IMR-90 (cell line): ENCODE results near the gene LYRM2. TPM values are rescaled to one million over a fixed set of nuclear protein-coding genes. Genes with fewer than 3 reads are reported as not detected.

Experiments used
- ATAC-seq: fragments of 200-7000 bp; cut with Tn5 transposase; 2 replicates; pipeline ENCODE4 v1.9.1; 2020; ENCODE audit warnings: low read depth, mild to moderate bottlenecking, moderate library complexity
- BruUV-seq: library from RNA; stranded (reverse); fragments of 400-500 nt; replicated peaks from 2 replicates; lab custom pipeline; 2021; lab: Mats Ljungman, UMichigan
- CTCF ChIA-PET: fragments of 300-600 bp; formaldehyde crosslinking; extraction: SDS; loops from one replicate; lab custom pipeline; 2021; ENCODE audit warnings: antibody characterized with exemption; lab: Yijun Ruan, JAX
- POLR2A ChIA-PET: fragments of 300-600 bp; sonication (Branson Sonifier 250); formaldehyde crosslinking; loops from one replicate; lab custom pipeline; 2022; ENCODE audit warnings: antibody characterized with exemption; ENCODE audit not compliant: unreplicated experiment; lab: Charles Lee
- DNase-seq: peaks from one replicate; pipeline ENCODE4 v3.0.0; 2013
- H2AFZ ChIP-seq: replicated peaks from 2 replicates; pipeline ENCODE3; 2013; ENCODE audit warnings: low read length, mild to moderate bottlenecking; ENCODE audit not compliant: poor library complexity
- H2AK5ac ChIP-seq: 2 replicates; pipeline ENCODE4 v1.6.1; 2013; ENCODE audit warnings: low read depth, low read length, inconsistent platforms
- H2AK9ac ChIP-seq: replicated peaks from 2 replicates; pipeline ENCODE3; 2013; ENCODE audit warnings: mild to moderate bottlenecking, low read depth, low read length, moderate library complexity; ENCODE audit not compliant: poor library complexity
- H2BK120ac ChIP-seq: 2 replicates; pipeline ENCODE4 v1.6.1; 2013; ENCODE audit warnings: low read depth, low read length, inconsistent platforms
- H2BK15ac ChIP-seq: 3 replicates; pipeline ENCODE4 v1.6.1; 2013; ENCODE audit warnings: low read depth, low read length, inconsistent platforms
- H2BK20ac ChIP-seq: 2 replicates; pipeline ENCODE4 v1.6.1; 2013; ENCODE audit warnings: low read depth, mild to moderate bottlenecking, inconsistent platforms, low read length, moderate library complexity
- H2BK5ac ChIP-seq: 2 replicates; pipeline ENCODE4 v1.6.1; 2013; ENCODE audit warnings: mild to moderate bottlenecking, low read depth, low read length, inconsistent platforms; ENCODE audit not compliant: poor library complexity, severe bottlenecking
- H3K14ac ChIP-seq: replicated peaks from 2 replicates; pipeline ENCODE4 v1.6.1; 2013; ENCODE audit warnings: low read depth, low read length, inconsistent platforms
- H3K18ac ChIP-seq: 2 replicates; pipeline ENCODE4 v1.6.1; 2013; ENCODE audit warnings: low read depth, low read length, control low read depth
- H3K23ac ChIP-seq: 2 replicates; pipeline ENCODE4 v1.6.1; 2013; ENCODE audit warnings: low read depth, low read length, inconsistent platforms
- H3K27ac ChIP-seq: 2 replicates; pipeline ENCODE4 v1.5.1; 2013; ENCODE audit warnings: mild to moderate bottlenecking, control low read depth, low read length; ENCODE audit not compliant: insufficient read depth
- H3K27me3 ChIP-seq: 2 replicates; pipeline ENCODE4 v1.6.1; 2013; ENCODE audit warnings: low read length; ENCODE audit not compliant: control insufficient read depth, insufficient read depth
- H3K36me3 ChIP-seq: 2 replicates; pipeline ENCODE4 v1.6.1; 2013; ENCODE audit warnings: low read length, mixed read lengths; ENCODE audit not compliant: control insufficient read depth, insufficient read depth
- H3K4ac ChIP-seq: 2 replicates; pipeline ENCODE4 v1.6.1; 2013; ENCODE audit warnings: low read depth, low read length, inconsistent platforms
- H3K4me1 ChIP-seq: 2 replicates; pipeline ENCODE4 v1.6.1; 2013; ENCODE audit warnings: low read length, mixed read lengths; ENCODE audit not compliant: control insufficient read depth, insufficient read depth
- H3K4me2 ChIP-seq: 2 replicates; pipeline ENCODE4 v1.6.1; 2013; ENCODE audit warnings: low read depth, mild to moderate bottlenecking, control low read depth, low read length, moderate library complexity
- H3K4me3 ChIP-seq: 2 replicates; pipeline ENCODE4 v1.5.1; 2013; ENCODE audit warnings: low read depth, mild to moderate bottlenecking, control low read depth, low read length, moderate library complexity; ENCODE audit not compliant: insufficient read depth
- H3K56ac ChIP-seq: 2 replicates; pipeline ENCODE4 v1.6.1; 2013; ENCODE audit warnings: low read length, inconsistent platforms; ENCODE audit not compliant: insufficient read depth; ENCODE audit errors: extremely low read depth
- H3K79me1 ChIP-seq, 2 experiments: 2 replicates each; pipeline ENCODE4 v1.6.1; 2013; ENCODE audit warnings: low read length in 2 of 2, inconsistent platforms in 1 of 2, low read depth in 1 of 2
- H3K9ac ChIP-seq: 2 replicates; pipeline ENCODE4 v1.6.1; 2013; ENCODE audit warnings: low read depth, low read length, control low read depth
- H3K9me1 ChIP-seq: 2 replicates; pipeline ENCODE4 v1.6.1; 2013; ENCODE audit warnings: low read length, inconsistent platforms; ENCODE audit not compliant: insufficient read depth
- H3K9me3 ChIP-seq: 2 replicates; pipeline ENCODE4 v1.6.1; 2013; ENCODE audit warnings: low read length; ENCODE audit not compliant: control insufficient read depth, insufficient read depth
- H4K20me1 ChIP-seq: 2 replicates; pipeline ENCODE4 v1.6.1; 2013; ENCODE audit warnings: low read length, inconsistent platforms; ENCODE audit not compliant: insufficient read depth
- H4K5ac ChIP-seq: 2 replicates; pipeline ENCODE4 v1.6.1; 2013; ENCODE audit warnings: mild to moderate bottlenecking, low read depth, low read length, control low read depth
- H4K8ac ChIP-seq, 2 experiments: 2 replicates each; pipeline ENCODE4 v1.6.1; 2013; ENCODE audit warnings: low read depth in 2 of 2, low read length in 2 of 2, control low read depth in 1 of 2, inconsistent platforms in 1 of 2
- H4K91ac ChIP-seq: 2 replicates; pipeline ENCODE4 v1.6.1; 2013; ENCODE audit warnings: low read depth, low read length, inconsistent platforms; ENCODE audit not compliant: insufficient read depth
- CHD1 ChIP-seq: IDR thresholded peaks from 2 replicates; pipeline ENCODE4 v1.6.1; 2012; ENCODE audit warnings: low read depth, low read length, improper control_type of control experiment
- WGBS, 2 experiments: methylation state at CpG; one replicate each; pipeline versions ENCODE4 v1.1.5 to v1.1.7; 2013; ENCODE audit warnings: missing lambda C conversion rate in 2 of 2; ENCODE audit not compliant: insufficient read length in 1 of 2; ENCODE audit errors: extremely low coverage in 2 of 2; 5-methylcytosine and 5-hydroxymethylcytosine counted together
- dilution Hi-C: fragments of 300-500 bp; cut with HindIII; formaldehyde crosslinking; loops from one replicate; pipeline ENCODE4 v1.14.3; 2018; ENCODE audit warnings: low sequenced_read_pairs; ENCODE audit not compliant: unreplicated experiment
- in situ Hi-C: fragments of 300-500 bp; cut with MboI; formaldehyde crosslinking; loops from 3 replicates; pipeline ENCODE4 v1.14.3; 2019; ENCODE audit warnings: low sequenced_read_pairs, inconsistent platforms, mixed read lengths
- intact Hi-C: fragments of 100-400 bp; cut with micrococcal nuclease; formaldehyde crosslinking; loops from 2 replicates; pipeline ENCODE4 v1.10.0; 2022
- polyA plus RNA-seq, 3 experiments: library from polyadenylated mRNA; depleted of rRNA; stranded (reverse); fragments of >200 nt; gene quantifications; 2 replicates each; pipeline ENCODE4 v1.2.3, GENCODE V29; 2012; ENCODE audit warnings: low replicate concordance in 1 of 3
- total RNA-seq: library from RNA; depleted of rRNA; stranded (reverse); fragments of >200 nt; gene quantifications from 2 replicates; pipeline ENCODE4 v1.2.3, GENCODE V29; 2012

Gene LYRM2
- total and polyA plus RNA-seq, 2 of the 4 experiments (the other 2 are of a cell fraction), result 14.0 to 24.0 TPM

- Histone ChIP-seq H2BK15ac (no peak overlapping the region), H3K56ac (no peak overlapping the region), H3K9me3 (no peaks in the 10 kb centered on the region), H2AFZ (no peak overlapping the region), H3K18ac (no peak overlapping the region), H3K27me3 (no peaks in the 10 kb centered on the region; the same call in 1 of the 2 replicates), H2AK9ac (no peak overlapping the region), H4K5ac (no peak overlapping the region), H3K9me1 (no peaks in the 10 kb centered on the region), H3K4ac (no peak overlapping the region), H2BK5ac (no peak overlapping the region), H3K36me3 (no peaks in the 10 kb centered on the region), H3K4me3 (no peak overlapping the region), H3K23ac (no peak overlapping the region), H3K4me2 (no peak overlapping the region), H4K8ac (no peak overlapping the region), H2AK5ac (no peak overlapping the region), H3K79me1 (no peaks in the 10 kb centered on the region), H4K91ac (no peak overlapping the region), H3K9ac (no peak overlapping the region), H2BK20ac (no peak overlapping the region), H3K4me1 (no peaks in the 10 kb centered on the region), H3K14ac (no peak overlapping the region), H4K20me1 (no peaks in the 10 kb centered on the region), H3K27ac (no peak overlapping the region), H2BK120ac (no peak overlapping the region)
- POLR2A ChIA-PET, result no interaction called here
- no TSS peak for BruUV-seq
- DNase-seq (no peak), ATAC-seq (no peak)
- TF ChIP-seq CHD1, result no peak
- in situ Hi-C loops (loop anchor here (25.0 kb wide), 1 partner anchor 619 kb away; no protein-coding TSS in a partner anchor), dilution Hi-C loops (no loop called here), intact Hi-C loops (no loop called here)
- CTCF ChIA-PET, result interaction anchor here (1.0 kb wide), 1 partner anchor 234 kb away, joined by 3 read pairs; no protein-coding TSS in a partner anchor
- WGBS, 2 experiments, result no CpG with 5 or more reads among the region's 5 CpGs
Observed at GRCh38 chr6:89605861-89606260, 32.7 kb downstream of the LYRM2 start.
